IMR-90 (cell line): ENCODE measurements around the gene AUNIP. TPM values are rescaled to one million over a fixed set of nuclear protein-coding genes. Genes with fewer than 3 reads are reported as not detected.

Experiments
- ATAC-seq: fragments of 200-7000 bp; cut with Tn5 transposase; 2 replicates; pipeline ENCODE4 v1.9.1; 2020; ENCODE audit warnings: low read depth, mild to moderate bottlenecking, moderate library complexity
- BruUV-seq: library from RNA; stranded (reverse); fragments of 400-500 nt; replicated peaks from 2 replicates; lab custom pipeline; 2021; lab: Mats Ljungman, UMichigan
- CTCF ChIA-PET: fragments of 300-600 bp; formaldehyde crosslinking; extraction: SDS; loops from one replicate; lab custom pipeline; 2021; ENCODE audit warnings: antibody characterized with exemption; lab: Yijun Ruan, JAX
- POLR2A ChIA-PET: fragments of 300-600 bp; sonication (Branson Sonifier 250); formaldehyde crosslinking; loops from one replicate; lab custom pipeline; 2022; ENCODE audit warnings: antibody characterized with exemption; ENCODE audit not compliant: unreplicated experiment; lab: Charles Lee
- DNase-seq: peaks from one replicate; pipeline ENCODE4 v3.0.0; 2013
- H2AFZ ChIP-seq: replicated peaks from 2 replicates; pipeline ENCODE3; 2013; ENCODE audit warnings: low read length, mild to moderate bottlenecking; ENCODE audit not compliant: poor library complexity
- H2AK5ac ChIP-seq: 2 replicates; pipeline ENCODE4 v1.6.1; 2013; ENCODE audit warnings: low read depth, low read length, inconsistent platforms
- H2AK9ac ChIP-seq: replicated peaks from 2 replicates; pipeline ENCODE3; 2013; ENCODE audit warnings: mild to moderate bottlenecking, low read depth, low read length, moderate library complexity; ENCODE audit not compliant: poor library complexity
- H2BK120ac ChIP-seq: 2 replicates; pipeline ENCODE4 v1.6.1; 2013; ENCODE audit warnings: low read depth, low read length, inconsistent platforms
- H2BK15ac ChIP-seq: 3 replicates; pipeline ENCODE4 v1.6.1; 2013; ENCODE audit warnings: low read depth, low read length, inconsistent platforms
- H2BK20ac ChIP-seq: 2 replicates; pipeline ENCODE4 v1.6.1; 2013; ENCODE audit warnings: low read depth, mild to moderate bottlenecking, inconsistent platforms, low read length, moderate library complexity
- H2BK5ac ChIP-seq: 2 replicates; pipeline ENCODE4 v1.6.1; 2013; ENCODE audit warnings: mild to moderate bottlenecking, low read depth, low read length, inconsistent platforms; ENCODE audit not compliant: poor library complexity, severe bottlenecking
- H3K14ac ChIP-seq: replicated peaks from 2 replicates; pipeline ENCODE4 v1.6.1; 2013; ENCODE audit warnings: low read depth, low read length, inconsistent platforms
- H3K18ac ChIP-seq: 2 replicates; pipeline ENCODE4 v1.6.1; 2013; ENCODE audit warnings: low read depth, low read length, control low read depth
- H3K23ac ChIP-seq: 2 replicates; pipeline ENCODE4 v1.6.1; 2013; ENCODE audit warnings: low read depth, low read length, inconsistent platforms
- H3K27ac ChIP-seq: 2 replicates; pipeline ENCODE4 v1.5.1; 2013; ENCODE audit warnings: mild to moderate bottlenecking, control low read depth, low read length; ENCODE audit not compliant: insufficient read depth
- H3K27me3 ChIP-seq: 2 replicates; pipeline ENCODE4 v1.6.1; 2013; ENCODE audit warnings: low read length; ENCODE audit not compliant: control insufficient read depth, insufficient read depth
- H3K36me3 ChIP-seq: 2 replicates; pipeline ENCODE4 v1.6.1; 2013; ENCODE audit warnings: low read length, mixed read lengths; ENCODE audit not compliant: control insufficient read depth, insufficient read depth
- H3K4ac ChIP-seq: 2 replicates; pipeline ENCODE4 v1.6.1; 2013; ENCODE audit warnings: low read depth, low read length, inconsistent platforms
- H3K4me1 ChIP-seq: 2 replicates; pipeline ENCODE4 v1.6.1; 2013; ENCODE audit warnings: low read length, mixed read lengths; ENCODE audit not compliant: control insufficient read depth, insufficient read depth
- H3K4me2 ChIP-seq: 2 replicates; pipeline ENCODE4 v1.6.1; 2013; ENCODE audit warnings: low read depth, mild to moderate bottlenecking, control low read depth, low read length, moderate library complexity
- H3K4me3 ChIP-seq: 2 replicates; pipeline ENCODE4 v1.5.1; 2013; ENCODE audit warnings: low read depth, mild to moderate bottlenecking, control low read depth, low read length, moderate library complexity; ENCODE audit not compliant: insufficient read depth
- H3K56ac ChIP-seq: 2 replicates; pipeline ENCODE4 v1.6.1; 2013; ENCODE audit warnings: low read length, inconsistent platforms; ENCODE audit not compliant: insufficient read depth; ENCODE audit errors: extremely low read depth
- H3K79me1 ChIP-seq, 2 experiments: 2 replicates each; pipeline ENCODE4 v1.6.1; 2013; ENCODE audit warnings: low read length in 2 of 2, inconsistent platforms in 1 of 2, low read depth in 1 of 2
- H3K9ac ChIP-seq: 2 replicates; pipeline ENCODE4 v1.6.1; 2013; ENCODE audit warnings: low read depth, low read length, control low read depth
- H3K9me1 ChIP-seq: 2 replicates; pipeline ENCODE4 v1.6.1; 2013; ENCODE audit warnings: low read length, inconsistent platforms; ENCODE audit not compliant: insufficient read depth
- H3K9me3 ChIP-seq: 2 replicates; pipeline ENCODE4 v1.6.1; 2013; ENCODE audit warnings: low read length; ENCODE audit not compliant: control insufficient read depth, insufficient read depth
- H4K20me1 ChIP-seq: 2 replicates; pipeline ENCODE4 v1.6.1; 2013; ENCODE audit warnings: low read length, inconsistent platforms; ENCODE audit not compliant: insufficient read depth
- H4K5ac ChIP-seq: 2 replicates; pipeline ENCODE4 v1.6.1; 2013; ENCODE audit warnings: mild to moderate bottlenecking, low read depth, low read length, control low read depth
- H4K8ac ChIP-seq, 2 experiments: 2 replicates each; pipeline ENCODE4 v1.6.1; 2013; ENCODE audit warnings: low read depth in 2 of 2, low read length in 2 of 2, control low read depth in 1 of 2, inconsistent platforms in 1 of 2
- H4K91ac ChIP-seq: 2 replicates; pipeline ENCODE4 v1.6.1; 2013; ENCODE audit warnings: low read depth, low read length, inconsistent platforms; ENCODE audit not compliant: insufficient read depth
- BHLHE40 ChIP-seq: fragments of 150-350 bp; IDR thresholded peaks from 2 replicates; pipeline ENCODE4 v1.6.1; 2016; ENCODE audit warnings: mild to moderate bottlenecking, low read depth, low read length
- CEBPB ChIP-seq: IDR thresholded peaks from 2 replicates; pipeline ENCODE4 v1.6.1; 2012; ENCODE audit warnings: low read depth, low read length, improper control_type of control experiment
- FOS ChIP-seq: fragments of 150-350 bp; IDR thresholded peaks from 2 replicates; pipeline ENCODE4 v1.6.1; 2016; ENCODE audit warnings: low read depth, low read length
- MAFK ChIP-seq: IDR thresholded peaks from 2 replicates; pipeline ENCODE4 v1.6.1; 2012; ENCODE audit warnings: low read depth, low read length, improper control_type of control experiment
- MAZ ChIP-seq: IDR thresholded peaks from 2 replicates; pipeline ENCODE4 v1.6.1; 2012; ENCODE audit warnings: low read depth, mild to moderate bottlenecking, low read length, improper control_type of control experiment, moderate library complexity, borderline replicate concordance
- MXI1 ChIP-seq: IDR thresholded peaks from 2 replicates; pipeline ENCODE4 v1.6.1; 2012; ENCODE audit warnings: low read depth, mild to moderate bottlenecking, low read length, moderate library complexity, borderline replicate concordance
- NFE2L2 ChIP-seq: fragments of 150-350 bp; IDR thresholded peaks from 2 replicates; pipeline ENCODE4 v1.6.1; 2016; ENCODE audit warnings: low read depth, mild to moderate bottlenecking, low read length
- POLR2A ChIP-seq: IDR thresholded peaks from 2 replicates; pipeline ENCODE4 v1.6.1; 2012; ENCODE audit warnings: mild to moderate bottlenecking, low read depth, low read length
- RAD21 ChIP-seq: IDR thresholded peaks from 2 replicates; pipeline ENCODE4 v1.6.1; 2012; ENCODE audit warnings: low read length, improper control_type of control experiment
- RFX5 ChIP-seq: IDR thresholded peaks from 2 replicates; pipeline ENCODE4 v1.8.0; 2012; ENCODE audit warnings: low read depth, mild to moderate bottlenecking, low read length, moderate library complexity
- SMC3 ChIP-seq: fragments of 150-350 bp; IDR thresholded peaks from 2 replicates; pipeline ENCODE4 v1.6.1; 2016; ENCODE audit warnings: low read depth, mild to moderate bottlenecking, antibody characterized with exemption, low read length, moderate library complexity
- USF2 ChIP-seq: fragments of 150-350 bp; IDR thresholded peaks from 2 replicates; pipeline ENCODE4 v1.6.1; 2017; ENCODE audit warnings: mild to moderate bottlenecking, antibody characterized with exemption, low read length, low read depth
- WGBS, 2 experiments: methylation state at CpG; one replicate each; pipeline versions ENCODE4 v1.1.5 to v1.1.7; 2013; ENCODE audit warnings: missing lambda C conversion rate in 2 of 2; ENCODE audit not compliant: insufficient read length in 1 of 2; ENCODE audit errors: extremely low coverage in 2 of 2; 5-methylcytosine and 5-hydroxymethylcytosine counted together
- dilution Hi-C: fragments of 300-500 bp; cut with HindIII; formaldehyde crosslinking; loops from one replicate; pipeline ENCODE4 v1.14.3; 2018; ENCODE audit warnings: low sequenced_read_pairs; ENCODE audit not compliant: unreplicated experiment
- in situ Hi-C: fragments of 300-500 bp; cut with MboI; formaldehyde crosslinking; loops from 3 replicates; pipeline ENCODE4 v1.14.3; 2019; ENCODE audit warnings: low sequenced_read_pairs, inconsistent platforms, mixed read lengths
- intact Hi-C: fragments of 100-400 bp; cut with micrococcal nuclease; formaldehyde crosslinking; loops from 2 replicates; pipeline ENCODE4 v1.10.0; 2022
- polyA plus RNA-seq, 3 experiments: library from polyadenylated mRNA; depleted of rRNA; stranded (reverse); fragments of >200 nt; gene quantifications; 2 replicates each; pipeline ENCODE4 v1.2.3, GENCODE V29; 2012; ENCODE audit warnings: low replicate concordance in 1 of 3
- total RNA-seq: library from RNA; depleted of rRNA; stranded (reverse); fragments of >200 nt; gene quantifications from 2 replicates; pipeline ENCODE4 v1.2.3, GENCODE V29; 2012

The AUNIP gene
- total and polyA plus RNA-seq, 2 of the 4 experiments (the other 2 are of a cell fraction): 2.4 to 5.0 TPM

GRCh38 chr1:25815208-25816111 lies 43.8 kb downstream of the AUNIP start (continued):
- no peak for TF ChIP-seq BHLHE40
- no peak for TF ChIP-seq MAZ

DNA sequence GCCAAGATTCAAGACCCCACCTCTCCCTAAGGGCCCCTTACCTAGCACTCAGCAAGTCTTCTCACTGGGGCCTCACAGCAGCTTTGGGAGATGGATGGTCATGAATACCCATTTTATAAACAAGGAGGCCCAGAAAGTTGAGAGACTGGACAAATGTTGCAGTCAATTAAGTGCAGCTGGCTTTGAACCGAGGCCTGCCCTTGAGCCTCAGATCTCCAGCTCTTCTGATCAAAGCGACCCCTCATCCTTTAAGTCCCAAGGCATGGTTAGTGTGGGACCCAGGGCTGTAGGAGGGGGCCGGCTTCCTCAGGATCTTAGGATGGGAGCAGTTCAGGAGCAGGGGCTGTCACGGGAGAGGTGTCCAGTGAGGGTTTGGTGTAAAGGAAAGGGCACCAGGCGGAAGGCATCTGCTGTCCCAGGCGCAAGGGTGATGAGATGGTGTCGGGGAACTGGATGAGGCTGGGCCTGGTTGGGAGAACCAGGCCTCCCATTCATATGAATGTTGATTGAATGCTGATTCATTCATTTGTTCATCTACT lies 44.6 kb downstream of the AUNIP start:
- in situ Hi-C loops (loop anchor here (25.0 kb wide), 2 partner anchors 402 to 577 kb away; partner anchors contain the start of genes RHCE, RSRP1 and SYF2), intact Hi-C loops (loop anchor here (10.0 kb wide), 1 partner anchor 570 kb away; the partner anchor contains the start of gene RSRP1), dilution Hi-C loops (no loop called here)
- 100% methylated on average over 1 of the region's 7 CpGs; no CpG with 5 or more reads in 1 of the 2 experiments for WGBS, 2 experiments
- Histone ChIP-seq H2AK5ac (no peak overlapping the region), H3K4ac (no peak overlapping the region), H3K23ac (no peak overlapping the region), H3K4me1 (peaks cover 7% of the 10 kb centered on the region), H3K79me1 (peaks cover 5 to 30% of the 10 kb centered on the region in 2 experiments; a peak in 2 of 4 replicates), H3K27ac (no peak overlapping the region), H3K14ac (no peak overlapping the region), H3K4me2 (no peak overlapping the region), H3K36me3 (peaks cover 43% of the 10 kb centered on the region), H2AFZ (no peak overlapping the region), H4K20me1 (peaks cover 11% of the 10 kb centered on the region), H2AK9ac (peak overlapping the region; percentile 38), H4K91ac (no peak overlapping the region), H3K27me3 (no peaks in the 10 kb centered on the region), H3K9me1 (peaks cover 9% of the 10 kb centered on the region), H4K5ac (no peak overlapping the region), H3K4me3 (no peak overlapping the region), H2BK20ac (no peak overlapping the region), H3K56ac (no peak overlapping the region), H2BK5ac (no peak overlapping the region), H4K8ac (no peak overlapping the region), H3K9me3 (no peaks in the 10 kb centered on the region), H3K9ac (no peak overlapping the region), H3K18ac (no peak overlapping the region), H2BK15ac (no peak overlapping the region), H2BK120ac (no peak overlapping the region)
- POLR2A ChIA-PET: interaction anchor here (0.6 to 0.7 kb wide), 2 partner anchors 23 to 45 kb away, joined by 3 to 16 read pairs; no protein-coding TSS in a partner anchor
- ATAC-seq: no peak
- DNase-seq: no peak
- BruUV-seq: no TSS peak
- CTCF ChIA-PET: interaction anchor here (0.7 kb wide), 1 partner anchor 329 kb away, joined by 3 read pairs; no protein-coding TSS in a partner anchor
- TF ChIP-seq RAD21: no peak
- TF ChIP-seq MAZ: no peak
- no peak for TF ChIP-seq POLR2A
- no peak for TF ChIP-seq NFE2L2
- no peak for TF ChIP-seq MAFK
- no peak for TF ChIP-seq USF2
- no peak for TF ChIP-seq RFX5
- TF ChIP-seq FOS: no peak
- TF ChIP-seq CEBPB: no peak
- TF ChIP-seq MXI1: no peak
- TF ChIP-seq SMC3: no peak
- no peak for TF ChIP-seq BHLHE40
